ENCODE measurements around the gene MEGF10.

DNA sequence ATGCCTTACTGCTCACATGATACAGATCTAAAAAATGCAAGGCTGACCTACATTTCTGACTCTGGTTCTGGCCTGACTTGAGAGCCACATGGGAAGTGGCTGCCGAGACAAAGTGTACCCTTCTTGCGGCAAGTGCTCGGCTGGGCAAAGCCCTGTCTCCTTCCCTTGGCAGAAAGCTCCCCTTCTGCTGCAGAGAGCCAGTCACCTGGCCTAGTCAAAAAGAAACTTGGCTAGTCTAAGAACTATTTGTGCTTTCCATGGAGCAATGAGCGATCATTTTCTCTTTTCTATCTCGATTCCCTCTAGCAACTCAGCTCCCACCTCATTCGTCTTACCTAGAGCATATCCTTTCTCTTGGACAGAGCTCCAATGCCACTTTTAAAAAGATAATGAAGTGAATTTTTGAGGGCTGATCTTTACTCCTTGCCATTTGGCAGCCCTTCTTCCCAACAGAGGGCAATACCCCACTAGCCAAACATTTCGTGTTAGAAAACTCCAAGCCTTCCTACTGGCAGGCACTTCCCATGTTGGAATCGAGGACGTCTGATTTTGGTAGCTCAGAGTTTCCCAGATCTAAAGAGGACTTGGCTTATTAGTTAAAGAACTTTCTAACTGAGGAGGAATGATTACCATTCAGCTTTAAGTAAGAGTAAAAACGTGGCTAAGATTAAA is 118.8 kb downstream of the MEGF10 start:
- no peak for TF ChIP-seq NFIC (IDR thresholded peaks at IDR 0.05; ENCODE audit: low read depth, low read length)
- TF ChIP-seq KDM1A (IDR thresholded peaks at IDR 0.05; ENCODE audit: borderline replicate concordance) = no peak
- TF ChIP-seq, protein P1, sequence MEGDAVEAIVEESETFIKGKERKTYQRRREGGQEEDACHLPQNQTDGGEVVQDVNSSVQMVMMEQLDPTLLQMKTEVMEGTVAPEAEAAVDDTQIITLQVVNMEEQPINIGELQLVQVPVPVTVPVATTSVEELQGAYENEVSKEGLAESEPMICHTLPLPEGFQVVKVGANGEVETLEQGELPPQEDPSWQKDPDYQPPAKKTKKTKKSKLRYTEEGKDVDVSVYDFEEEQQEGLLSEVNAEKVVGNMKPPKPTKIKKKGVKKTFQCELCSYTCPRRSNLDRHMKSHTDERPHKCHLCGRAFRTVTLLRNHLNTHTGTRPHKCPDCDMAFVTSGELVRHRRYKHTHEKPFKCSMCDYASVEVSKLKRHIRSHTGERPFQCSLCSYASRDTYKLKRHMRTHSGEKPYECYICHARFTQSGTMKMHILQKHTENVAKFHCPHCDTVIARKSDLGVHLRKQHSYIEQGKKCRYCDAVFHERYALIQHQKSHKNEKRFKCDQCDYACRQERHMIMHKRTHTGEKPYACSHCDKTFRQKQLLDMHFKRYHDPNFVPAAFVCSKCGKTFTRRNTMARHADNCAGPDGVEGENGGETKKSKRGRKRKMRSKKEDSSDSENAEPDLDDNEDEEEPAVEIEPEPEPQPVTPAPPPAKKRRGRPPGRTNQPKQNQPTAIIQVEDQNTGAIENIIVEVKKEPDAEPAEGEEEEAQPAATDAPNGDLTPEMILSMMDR (IDR thresholded peaks at IDR 0.05 in 2 of 3, conservative IDR thresholded peaks at IDR 0.05 in 1 of 3; ENCODE audit: control insufficient read depth in 2 of 3, extremely low read depth in 1 of 3, insufficient read depth in 1 of 3, low read depth in 3 of 3, low read length in 3 of 3) = no peak
- TF ChIP-seq CBX5 (IDR thresholded peaks at IDR 0.05; ENCODE audit: low read depth) = no peak
- TF ChIP-seq, protein P2, sequence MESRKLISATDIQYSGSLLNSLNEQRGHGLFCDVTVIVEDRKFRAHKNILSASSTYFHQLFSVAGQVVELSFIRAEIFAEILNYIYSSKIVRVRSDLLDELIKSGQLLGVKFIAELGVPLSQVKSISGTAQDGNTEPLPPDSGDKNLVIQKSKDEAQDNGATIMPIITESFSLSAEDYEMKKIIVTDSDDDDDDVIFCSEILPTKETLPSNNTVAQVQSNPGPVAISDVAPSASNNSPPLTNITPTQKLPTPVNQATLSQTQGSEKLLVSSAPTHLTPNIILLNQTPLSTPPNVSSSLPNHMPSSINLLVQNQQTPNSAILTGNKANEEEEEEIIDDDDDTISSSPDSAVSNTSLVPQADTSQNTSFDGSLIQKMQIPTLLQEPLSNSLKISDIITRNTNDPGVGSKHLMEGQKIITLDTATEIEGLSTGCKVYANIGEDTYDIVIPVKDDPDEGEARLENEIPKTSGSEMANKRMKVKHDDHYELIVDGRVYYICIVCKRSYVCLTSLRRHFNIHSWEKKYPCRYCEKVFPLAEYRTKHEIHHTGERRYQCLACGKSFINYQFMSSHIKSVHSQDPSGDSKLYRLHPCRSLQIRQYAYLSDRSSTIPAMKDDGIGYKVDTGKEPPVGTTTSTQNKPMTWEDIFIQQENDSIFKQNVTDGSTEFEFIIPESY (IDR thresholded peaks at IDR 0.05) = no peak
